Vagina (tissue), 2 donors: ENCODE measurements around the gene CFAP100.

Experiments used
- POLR2A ChIP-seq, 2 donors: fragments of 450-650 bp; IDR thresholded peaks; one replicate each; pipeline ENCODE4 v1.6.1; 2017; ENCODE audit warnings: antibody characterized with exemption in 2 of 2, mild to moderate bottlenecking in 2 of 2, moderate library complexity in 2 of 2
- POLR2AphosphoS5 ChIP-seq, 2 donors: sonication (generic); formaldehyde crosslinking; IDR thresholded peaks; one replicate each; pipeline ENCODE4 v1.9.0; 2017; ENCODE audit warnings: antibody characterized with exemption in 2 of 2, mild to moderate bottlenecking in 2 of 2, low read depth in 1 of 2; ENCODE audit not compliant: insufficient read depth in 1 of 2
- TF ChIP-seq, protein P1 (sequence below), 3 experiments: fragments of 450-650 bp in 2 of 3; fragments of 200-600 bp in 1 of 3; sonication (generic) in 1 of 3; IDR thresholded peaks; one replicate each; pipeline ENCODE4 v1.5.1; 2017 to 2019; ENCODE audit warnings: antibody characterized with exemption in 3 of 3, mild to moderate bottlenecking in 2 of 3, moderate library complexity in 2 of 3

DNA sequence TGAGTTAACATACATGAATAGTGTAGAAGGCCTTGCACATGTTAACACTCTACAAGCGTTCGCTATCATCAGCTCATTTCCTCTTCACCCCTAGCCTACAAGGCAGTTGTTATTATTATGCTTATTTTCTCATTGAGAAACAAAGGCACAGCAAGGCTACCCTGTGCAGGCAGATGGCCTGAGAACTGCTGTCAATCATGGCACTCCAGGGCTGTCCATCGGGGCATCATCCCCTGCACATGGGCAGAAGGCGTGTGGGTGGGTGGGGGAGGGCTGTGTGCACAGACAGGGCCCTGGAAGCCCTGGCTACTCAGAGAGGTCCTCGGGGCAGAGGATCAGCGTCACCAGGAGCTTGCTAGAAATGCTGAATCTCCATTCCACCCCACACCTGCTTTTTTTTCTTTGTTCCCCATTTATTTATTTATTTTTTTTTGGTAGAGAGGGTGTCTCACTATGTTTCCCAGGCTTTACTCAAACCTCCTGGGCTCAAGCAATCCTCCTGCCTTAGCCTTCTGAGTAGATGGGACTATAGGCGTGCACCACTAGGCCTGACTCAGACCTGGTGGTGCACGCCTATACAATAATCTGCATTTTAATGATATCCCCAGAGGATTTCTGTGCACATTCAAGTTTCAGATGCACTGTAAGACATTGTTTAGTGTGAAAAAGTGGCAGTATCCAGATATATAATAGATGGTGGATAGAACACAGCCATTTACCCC lies 90.6 kb downstream of the CFAP100 start:
- TF ChIP-seq, protein P1, sequence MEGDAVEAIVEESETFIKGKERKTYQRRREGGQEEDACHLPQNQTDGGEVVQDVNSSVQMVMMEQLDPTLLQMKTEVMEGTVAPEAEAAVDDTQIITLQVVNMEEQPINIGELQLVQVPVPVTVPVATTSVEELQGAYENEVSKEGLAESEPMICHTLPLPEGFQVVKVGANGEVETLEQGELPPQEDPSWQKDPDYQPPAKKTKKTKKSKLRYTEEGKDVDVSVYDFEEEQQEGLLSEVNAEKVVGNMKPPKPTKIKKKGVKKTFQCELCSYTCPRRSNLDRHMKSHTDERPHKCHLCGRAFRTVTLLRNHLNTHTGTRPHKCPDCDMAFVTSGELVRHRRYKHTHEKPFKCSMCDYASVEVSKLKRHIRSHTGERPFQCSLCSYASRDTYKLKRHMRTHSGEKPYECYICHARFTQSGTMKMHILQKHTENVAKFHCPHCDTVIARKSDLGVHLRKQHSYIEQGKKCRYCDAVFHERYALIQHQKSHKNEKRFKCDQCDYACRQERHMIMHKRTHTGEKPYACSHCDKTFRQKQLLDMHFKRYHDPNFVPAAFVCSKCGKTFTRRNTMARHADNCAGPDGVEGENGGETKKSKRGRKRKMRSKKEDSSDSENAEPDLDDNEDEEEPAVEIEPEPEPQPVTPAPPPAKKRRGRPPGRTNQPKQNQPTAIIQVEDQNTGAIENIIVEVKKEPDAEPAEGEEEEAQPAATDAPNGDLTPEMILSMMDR (IDR thresholded peaks at IDR 0.05): no peak
- TF ChIP-seq POLR2A (IDR thresholded peaks at IDR 0.05): no peak
- TF ChIP-seq POLR2AphosphoS5 (IDR thresholded peaks at IDR 0.05; ENCODE audit: insufficient read depth in 1 of 2, low read depth in 1 of 2): no peak
